Stimulated activated naive B cell treated with anti-CD40 and anti-IgM and Interleukin-4, amounts not matched to agents 10 μg/mL and 1 μg/mL and 100 μg/mL, for 72 hours (primary cell): Measurements from ENCODE around the gene NEK11.

Experiments used
- ATAC-seq, 2 donors: fragments of 150-1000 bp; cut with Tn5 transposase; replicated peaks; 2 replicates each; pipeline ENCODE4 v1.10.0; 2021; ENCODE audit warnings: moderate library complexity in 1 of 2
- DNase-seq: peaks from one replicate; pipeline ENCODE4 v3.0.0; 2021
- H3K27ac Mint-ChIP-seq: one replicate; pipeline ENCODE4 v1.8.0; 2022; ENCODE audit warnings: mild to moderate bottlenecking, mixed read lengths
- H3K27me3 Mint-ChIP-seq, 2 donors: one replicate each; pipeline ENCODE4 v1.8.0; 2022; ENCODE audit warnings: mixed read lengths in 2 of 2
- H3K36me3 Mint-ChIP-seq, 2 donors: one replicate each; pipeline ENCODE4 v1.8.0; 2022; ENCODE audit warnings: mixed read lengths in 2 of 2, mild to moderate bottlenecking in 1 of 2
- H3K4me1 Mint-ChIP-seq, 2 donors: one replicate each; pipeline ENCODE4 v1.8.0; 2022; ENCODE audit warnings: mixed read lengths in 2 of 2, mild to moderate bottlenecking in 1 of 2
- H3K4me3 Mint-ChIP-seq, 2 donors: one replicate each; pipeline ENCODE4 v1.8.0; 2022; ENCODE audit warnings: mild to moderate bottlenecking in 2 of 2, mixed read lengths in 2 of 2, moderate library complexity in 1 of 2
- H3K9me3 Mint-ChIP-seq, 2 donors: one replicate each; pipeline ENCODE4 v1.8.0; 2022; ENCODE audit warnings: mixed read lengths in 2 of 2, mild to moderate bottlenecking in 1 of 2

Gene NEK11

GRCh38 chr3:131236421-131236820 lies 209.7 kb downstream of the NEK11 start:
- ATAC-seq: no peak
- Mint-ChIP-seq H3K4me3 (no peak overlapping the region), H3K27ac (no peak overlapping the region), H3K4me1 (no peaks in the 10 kb centered on the region), H3K36me3 (no peaks in the 10 kb centered on the region), H3K27me3 (no peaks in the 10 kb centered on the region), H3K9me3 (no peaks in the 10 kb centered on the region)
- DNase-seq: no peak

DNA sequence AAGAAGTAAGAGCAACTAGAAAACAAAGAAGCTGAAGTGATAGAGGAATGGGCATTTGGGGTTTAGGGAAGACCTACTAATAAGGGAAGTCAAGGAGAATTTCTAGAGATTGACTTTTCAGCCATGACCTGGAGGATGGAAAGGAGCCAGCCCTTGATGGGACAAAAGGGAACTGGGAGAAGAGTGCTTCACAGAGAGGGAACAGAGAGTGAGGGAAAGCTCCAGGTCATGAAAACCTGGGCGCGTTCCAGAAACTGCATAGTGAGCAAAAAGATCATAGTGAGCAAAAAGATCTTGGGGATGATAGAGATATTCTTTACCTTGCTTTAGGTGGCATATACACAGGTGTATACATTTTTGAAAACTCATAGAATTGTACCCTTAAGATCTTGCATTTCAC lies 211.8 kb downstream of the NEK11 start:
- DNase-seq (no peak), ATAC-seq (no peak)
- H3K27me3 Mint-ChIP-seq: no peaks in the 10 kb centered on the region
- no peaks in the 10 kb centered on the region for H3K36me3 Mint-ChIP-seq
- H3K4me1 Mint-ChIP-seq: no peaks in the 10 kb centered on the region
- H3K4me3 Mint-ChIP-seq: no peak overlapping the region
- H3K27ac Mint-ChIP-seq: no peak overlapping the region
- H3K9me3 Mint-ChIP-seq: no peaks in the 10 kb centered on the region

- ATAC-seq (no peak), DNase-seq (no peak)
- Mint-ChIP-seq H3K9me3 (no peaks in the 10 kb centered on the region), H3K4me3 (no peak overlapping the region), H3K4me1 (no peaks in the 10 kb centered on the region), H3K27ac (no peak overlapping the region), H3K27me3 (no peaks in the 10 kb centered on the region), H3K36me3 (no peaks in the 10 kb centered on the region)
Observed at GRCh38 chr3:131239267-131239666, 212.6 kb downstream of the NEK11 start.

DNA sequence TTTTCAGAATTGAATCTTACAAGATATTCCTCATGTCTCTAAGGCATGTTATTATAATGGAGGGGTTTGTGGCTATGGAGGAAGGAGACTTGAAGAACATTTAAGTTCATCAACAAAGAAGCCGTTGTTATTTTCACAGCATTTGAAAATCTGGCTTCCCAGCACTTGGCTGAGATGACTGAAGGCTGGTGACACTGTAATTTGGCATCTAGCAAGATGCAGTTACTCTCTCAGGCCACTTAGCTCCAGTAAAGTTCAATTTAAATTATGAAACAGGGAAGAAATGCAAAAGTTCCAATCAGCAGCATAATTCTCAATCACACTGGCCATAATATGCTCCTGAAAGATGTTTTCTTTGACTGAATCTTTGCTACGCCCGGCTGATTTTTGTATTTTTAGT lies 215.5 kb downstream of the NEK11 start:
- no peak for ATAC-seq
- Mint-ChIP-seq H3K4me3 (no peak overlapping the region), H3K27ac (no peak overlapping the region), H3K36me3 (no peaks in the 10 kb centered on the region), H3K4me1 (no peaks in the 10 kb centered on the region), H3K9me3 (peaks cover 0 to 2% of the 10 kb centered on the region in 2 donors), H3K27me3 (peaks cover 0 to 5% of the 10 kb centered on the region in 2 donors)
- no peak for DNase-seq

GRCh38 chr3:131250466-131250865 lies 223.8 kb downstream of the NEK11 start:
- Mint-ChIP-seq H3K27me3 (peaks cover 6 to 12% of the 10 kb centered on the region in 2 donors), H3K27ac (no peak overlapping the region)

GRCh38 chr3:131260525-131260924 lies 233.8 kb downstream of the NEK11 start:
- Mint-ChIP-seq H3K9me3 (peaks cover 8 to 9% of the 10 kb centered on the region in 2 donors), H3K36me3 (no peaks in the 10 kb centered on the region), H3K27me3 (no peaks in the 10 kb centered on the region), H3K4me3 (no peak overlapping the region), H3K4me1 (peaks cover 0 to 1% of the 10 kb centered on the region in 2 donors), H3K27ac (no peak overlapping the region)
- DNase-seq (no peak), ATAC-seq (no peak)

More at GRCh38 chr3:131250466-131250865, 223.8 kb downstream of the NEK11 start:
- DNase-seq (no peak), ATAC-seq (no peak)
- Mint-ChIP-seq H3K9me3 (peaks cover 8 to 11% of the 10 kb centered on the region in 2 donors), H3K4me3 (no peak overlapping the region), H3K36me3 (peaks cover 0 to 3% of the 10 kb centered on the region in 2 donors), H3K4me1 (no peaks in the 10 kb centered on the region)

GRCh38 chr3:131261104-131261503 lies 234.4 kb downstream of the NEK11 start:
- H3K4me3 Mint-ChIP-seq: no peak overlapping the region
- peaks cover 9 to 10% of the 10 kb centered on the region in 2 donors for H3K9me3 Mint-ChIP-seq
- H3K27ac Mint-ChIP-seq: no peak overlapping the region
- no peaks in the 10 kb centered on the region for H3K36me3 Mint-ChIP-seq
- no peaks in the 10 kb centered on the region for H3K27me3 Mint-ChIP-seq
- DNase-seq: no peak
- peaks cover 0 to 1% of the 10 kb centered on the region in 2 donors for H3K4me1 Mint-ChIP-seq
- no peak for ATAC-seq

DNA sequence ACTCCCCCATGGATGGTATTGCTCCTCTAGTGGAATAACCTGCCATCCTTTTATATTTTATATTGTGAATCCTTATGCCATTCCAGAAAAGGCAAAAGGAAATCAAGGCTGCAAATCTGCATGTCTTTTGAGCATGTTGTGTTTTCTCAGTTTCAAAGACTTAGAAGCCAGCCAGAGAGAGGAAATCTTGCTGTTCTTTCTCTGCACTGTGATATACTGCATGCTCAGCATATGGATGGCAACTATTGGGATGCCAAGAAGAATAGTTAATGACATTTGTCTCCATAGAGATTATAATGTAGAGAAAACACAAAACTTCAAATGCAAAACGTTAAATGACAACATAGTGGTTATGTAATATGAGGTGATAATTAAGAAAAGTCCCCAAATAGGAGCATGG lies 248.9 kb downstream of the NEK11 start:
- H3K27me3 Mint-ChIP-seq: peaks cover 0 to 5% of the 10 kb centered on the region in 2 donors
- no peak overlapping the region for H3K4me3 Mint-ChIP-seq
- no peak overlapping the region for H3K27ac Mint-ChIP-seq
- ATAC-seq: no peak
- no peaks in the 10 kb centered on the region for H3K4me1 Mint-ChIP-seq
- no peak for DNase-seq
- no peaks in the 10 kb centered on the region for H3K36me3 Mint-ChIP-seq
- no peaks in the 10 kb centered on the region for H3K9me3 Mint-ChIP-seq

DNA sequence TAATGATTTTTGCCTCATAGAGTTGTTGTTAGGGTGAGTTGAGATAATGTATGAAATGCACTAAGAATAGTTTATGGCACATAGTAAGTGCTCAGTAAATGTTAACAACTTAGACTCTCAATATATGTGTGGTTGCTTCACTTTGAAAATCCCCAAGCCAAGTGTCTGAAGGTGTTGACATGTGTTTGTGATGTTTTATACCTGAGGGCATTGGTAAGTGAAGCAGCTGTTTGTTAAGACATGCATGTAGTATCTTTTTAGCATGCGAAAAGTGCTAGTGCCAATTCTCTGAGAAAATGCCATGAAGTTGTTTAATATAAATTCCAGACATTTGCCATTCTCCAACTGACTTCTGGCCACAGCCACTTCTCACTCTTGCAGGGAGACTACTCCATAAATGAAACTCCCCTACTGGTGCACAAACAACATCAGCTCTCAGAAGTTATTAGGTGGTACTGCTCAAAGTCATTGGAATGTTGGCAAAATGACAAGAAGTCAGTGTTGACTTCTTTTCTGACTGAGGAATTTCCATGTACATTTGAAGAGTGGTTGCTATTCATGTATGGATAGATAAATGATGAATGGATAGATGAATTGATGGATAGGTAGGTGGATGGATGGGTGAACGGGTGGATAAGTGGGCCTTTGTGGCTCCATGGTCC lies 251.3 kb downstream of the NEK11 start:
- no peaks in the 10 kb centered on the region for H3K4me1 Mint-ChIP-seq
- H3K9me3 Mint-ChIP-seq: no peaks in the 10 kb centered on the region
- no peak for ATAC-seq
- no peaks in the 10 kb centered on the region for H3K36me3 Mint-ChIP-seq
- H3K27ac Mint-ChIP-seq: no peak overlapping the region
- no peak for DNase-seq
- no peaks in the 10 kb centered on the region for H3K27me3 Mint-ChIP-seq
- H3K4me3 Mint-ChIP-seq: no peak overlapping the region

DNA sequence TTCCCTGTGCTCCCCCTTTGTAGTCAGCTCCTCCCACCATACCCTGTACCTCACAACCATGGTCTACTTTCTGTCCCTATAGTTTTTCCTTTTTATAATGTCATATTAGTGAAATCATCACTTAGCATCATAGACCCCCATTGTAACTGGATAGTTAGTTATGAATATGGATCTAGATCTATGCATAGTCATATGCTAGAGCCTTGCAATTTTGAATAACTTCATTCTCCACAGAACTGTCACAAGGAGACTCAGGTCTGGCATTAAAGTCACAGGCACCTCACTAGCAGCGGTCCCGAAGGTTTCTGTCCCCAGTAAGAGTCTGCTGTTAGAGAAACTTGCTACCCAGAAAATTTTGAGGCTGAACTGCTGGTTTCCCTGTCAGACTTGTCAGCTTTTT lies 252.9 kb downstream of the NEK11 start:
- H3K9me3 Mint-ChIP-seq: no peaks in the 10 kb centered on the region
- no peaks in the 10 kb centered on the region for H3K36me3 Mint-ChIP-seq
- no peak overlapping the region for H3K27ac Mint-ChIP-seq
- no peaks in the 10 kb centered on the region for H3K4me1 Mint-ChIP-seq
- no peak for ATAC-seq
- DNase-seq: no peak
- no peak overlapping the region for H3K4me3 Mint-ChIP-seq
- no peaks in the 10 kb centered on the region for H3K27me3 Mint-ChIP-seq

DNA sequence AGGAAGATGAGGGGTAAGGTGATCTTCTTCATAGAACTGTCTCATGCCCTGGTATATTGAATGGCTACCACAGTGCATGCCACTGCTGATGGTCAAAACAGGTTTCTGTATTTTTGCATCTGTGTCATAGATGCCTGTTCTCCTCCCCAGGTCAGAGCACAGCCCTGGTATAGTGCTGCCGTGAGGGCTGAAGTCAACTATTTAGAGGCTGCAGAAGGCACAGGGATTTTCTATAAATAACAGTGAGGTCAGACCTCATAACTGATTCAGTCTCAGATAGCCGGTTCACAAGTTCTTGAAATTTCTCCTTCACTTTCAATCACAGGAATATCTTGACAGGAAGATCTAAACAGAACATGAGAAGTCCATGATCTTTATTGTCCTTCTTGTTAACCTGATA lies 255.7 kb downstream of the NEK11 start:
- DNase-seq (no peak), ATAC-seq (no peak)
- no peaks in the 10 kb centered on the region for H3K4me1 Mint-ChIP-seq
- H3K27ac Mint-ChIP-seq: no peak overlapping the region
- H3K4me3 Mint-ChIP-seq: no peak overlapping the region
- H3K9me3 Mint-ChIP-seq: no peaks in the 10 kb centered on the region
- no peaks in the 10 kb centered on the region for H3K27me3 Mint-ChIP-seq
- H3K36me3 Mint-ChIP-seq: no peaks in the 10 kb centered on the region

GRCh38 chr3:131282967-131283366 lies 256.3 kb downstream of the NEK11 start:
- Mint-ChIP-seq H3K4me3 (no peak overlapping the region), H3K36me3 (no peaks in the 10 kb centered on the region), H3K27me3 (peaks cover 0 to 2% of the 10 kb centered on the region in 2 donors), H3K27ac (no peak overlapping the region), H3K4me1 (no peaks in the 10 kb centered on the region), H3K9me3 (no peaks in the 10 kb centered on the region)
- ATAC-seq: no peak
- no peak for DNase-seq

DNA sequence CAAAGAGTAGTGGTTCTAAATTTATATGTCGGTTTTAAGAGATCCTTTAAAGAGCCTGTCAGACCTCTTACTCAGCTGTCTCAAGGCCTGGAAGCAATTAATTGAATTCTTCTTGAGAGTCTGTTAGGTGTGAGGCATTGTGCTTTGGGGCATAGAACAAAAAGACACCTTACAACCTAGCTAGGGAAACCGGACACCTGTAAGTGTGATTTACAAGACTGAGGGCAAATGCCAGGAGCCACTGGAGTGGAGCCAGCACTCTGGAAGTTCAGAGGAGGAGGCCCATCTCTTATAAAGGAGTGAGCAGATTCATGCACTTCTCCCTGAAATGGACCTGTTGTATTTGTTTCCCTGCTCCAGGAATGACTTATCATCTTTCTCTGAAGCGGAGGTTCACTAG lies 257.2 kb downstream of the NEK11 start:
- no peaks in the 10 kb centered on the region for H3K4me1 Mint-ChIP-seq
- ATAC-seq (no peak), DNase-seq (no peak)
- no peaks in the 10 kb centered on the region for H3K36me3 Mint-ChIP-seq
- H3K9me3 Mint-ChIP-seq: no peaks in the 10 kb centered on the region
- peaks cover 0 to 5% of the 10 kb centered on the region in 2 donors for H3K27me3 Mint-ChIP-seq
- H3K27ac Mint-ChIP-seq: no peak overlapping the region
- H3K4me3 Mint-ChIP-seq: no peak overlapping the region

- Mint-ChIP-seq H3K4me1 (no peaks in the 10 kb centered on the region), H3K4me3 (no peak overlapping the region), H3K36me3 (no peaks in the 10 kb centered on the region), H3K9me3 (no peaks in the 10 kb centered on the region), H3K27ac (no peak overlapping the region), H3K27me3 (peaks cover 0 to 5% of the 10 kb centered on the region in 2 donors)
- no peak for ATAC-seq
- DNase-seq: no peak
Observed at GRCh38 chr3:131284302-131284701, 257.6 kb downstream of the NEK11 start.

GRCh38 chr3:131285456-131285855 lies 258.8 kb downstream of the NEK11 start:
- ATAC-seq (no peak), DNase-seq (no peak)
- Mint-ChIP-seq H3K27ac (no peak overlapping the region), H3K4me1 (no peaks in the 10 kb centered on the region), H3K36me3 (no peaks in the 10 kb centered on the region), H3K4me3 (no peak overlapping the region), H3K27me3 (peaks cover 0 to 5% of the 10 kb centered on the region in 2 donors), H3K9me3 (no peaks in the 10 kb centered on the region)

- H3K36me3 Mint-ChIP-seq: no peaks in the 10 kb centered on the region
- H3K27me3 Mint-ChIP-seq: peaks cover 22 to 34% of the 10 kb centered on the region in 2 donors
- no peak overlapping the region for H3K4me3 Mint-ChIP-seq
- DNase-seq: no peak
- H3K4me1 Mint-ChIP-seq: no peaks in the 10 kb centered on the region
- no peak overlapping the region for H3K27ac Mint-ChIP-seq
- ATAC-seq: no peak
- H3K9me3 Mint-ChIP-seq: peaks cover 0 to 2% of the 10 kb centered on the region in 2 donors
Observed at GRCh38 chr3:131299836-131300235, 273.2 kb downstream of the NEK11 start.
